AG04449 (cell line): ENCODE measurements around the gene ACVR2B.

Source experiments
- CTCF ChIA-PET: fragments of 350-600 bp; formaldehyde crosslinking; extraction: SDS; loops from one replicate; lab custom pipeline; 2021; ENCODE audit warnings: antibody characterized with exemption; lab: Yijun Ruan, JAX
- POLR2A ChIA-PET: fragments of 400-600, 350-600 bp; formaldehyde crosslinking; extraction: SDS; loops from one replicate; lab custom pipeline; 2020; ENCODE audit warnings: antibody characterized with exemption, inconsistent platforms; lab: Yijun Ruan, JAX
- DNase-seq: peaks from one replicate; pipeline ENCODE4 v3.0.0-alpha.2; 2010; ENCODE audit warnings: low read depth, low spot score
- H3K4me3 ChIP-seq: 2 replicates; pipeline ENCODE4 v1.5.1; 2011; ENCODE audit warnings: low read depth, mild to moderate bottlenecking, control low read depth, low read length
- TF ChIP-seq, protein P1 (sequence below): IDR thresholded peaks from one replicate; pipeline ENCODE4 v1.5.1; 2011; ENCODE audit warnings: mild to moderate bottlenecking, moderate library complexity, low read length, control low read depth, inconsistent platforms; ENCODE audit not compliant: insufficient read depth; ENCODE audit errors: missing control alignments

ACVR2B gene

DNA sequence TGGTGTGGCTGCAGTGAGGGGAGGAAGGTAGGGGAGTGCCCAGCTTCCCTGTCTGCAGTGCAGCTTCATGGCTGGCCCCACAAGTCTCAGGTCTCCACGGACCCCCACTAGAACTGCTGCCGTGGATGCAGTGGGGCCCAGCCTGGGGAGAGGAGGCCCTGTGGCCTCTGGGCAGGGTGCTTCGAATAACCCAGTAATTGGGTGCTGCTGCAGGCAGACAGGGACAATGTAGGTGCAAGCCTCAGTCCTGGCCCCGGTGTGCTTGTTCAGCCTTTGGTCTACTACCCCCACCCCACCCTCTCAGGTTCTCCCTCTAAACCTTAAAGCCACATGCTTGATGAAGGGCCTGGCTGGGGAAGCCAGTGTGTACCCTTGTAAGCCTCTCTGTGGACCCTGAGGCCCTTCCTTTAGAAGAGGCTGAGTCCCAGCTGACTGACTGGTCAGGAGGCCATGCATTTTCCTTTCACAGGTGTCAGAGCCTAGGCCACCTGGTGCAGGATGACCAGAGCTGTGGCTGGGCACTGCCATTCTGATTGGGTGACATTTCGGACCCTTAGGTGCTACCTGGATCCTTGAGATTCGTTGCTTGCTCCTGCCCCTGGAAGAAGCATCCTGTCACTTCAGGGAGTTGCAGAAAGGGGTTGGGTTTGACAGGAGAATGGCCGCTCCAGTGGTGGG is 21.4 kb downstream of the ACVR2B start:
- H3K4me3 ChIP-seq, result no peak overlapping the region
- ChIA-PET POLR2A (no interaction called here), CTCF (interaction anchor here (1.0 kb wide), 1 partner anchor 129 kb away, joined by 5 read pairs; no protein-coding TSS in a partner anchor)
- no peak for DNase-seq
- TF ChIP-seq, protein P1, sequence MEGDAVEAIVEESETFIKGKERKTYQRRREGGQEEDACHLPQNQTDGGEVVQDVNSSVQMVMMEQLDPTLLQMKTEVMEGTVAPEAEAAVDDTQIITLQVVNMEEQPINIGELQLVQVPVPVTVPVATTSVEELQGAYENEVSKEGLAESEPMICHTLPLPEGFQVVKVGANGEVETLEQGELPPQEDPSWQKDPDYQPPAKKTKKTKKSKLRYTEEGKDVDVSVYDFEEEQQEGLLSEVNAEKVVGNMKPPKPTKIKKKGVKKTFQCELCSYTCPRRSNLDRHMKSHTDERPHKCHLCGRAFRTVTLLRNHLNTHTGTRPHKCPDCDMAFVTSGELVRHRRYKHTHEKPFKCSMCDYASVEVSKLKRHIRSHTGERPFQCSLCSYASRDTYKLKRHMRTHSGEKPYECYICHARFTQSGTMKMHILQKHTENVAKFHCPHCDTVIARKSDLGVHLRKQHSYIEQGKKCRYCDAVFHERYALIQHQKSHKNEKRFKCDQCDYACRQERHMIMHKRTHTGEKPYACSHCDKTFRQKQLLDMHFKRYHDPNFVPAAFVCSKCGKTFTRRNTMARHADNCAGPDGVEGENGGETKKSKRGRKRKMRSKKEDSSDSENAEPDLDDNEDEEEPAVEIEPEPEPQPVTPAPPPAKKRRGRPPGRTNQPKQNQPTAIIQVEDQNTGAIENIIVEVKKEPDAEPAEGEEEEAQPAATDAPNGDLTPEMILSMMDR, result no peak

GRCh38 chr3:38475716-38476115 is 22.0 kb downstream of the ACVR2B start:
- TF ChIP-seq, protein P1, result no peak
- H3K4me3 ChIP-seq, result no peak overlapping the region
- CTCF ChIA-PET, result interaction anchor here (1.0 kb wide), 1 partner anchor 130 kb away, joined by 5 read pairs; no protein-coding TSS in a partner anchor
- POLR2A ChIA-PET, result no interaction called here
- DNase-seq, result no peak

- no peak for DNase-seq
- no peak overlapping the region for H3K4me3 ChIP-seq
- ChIA-PET POLR2A (no interaction called here), CTCF (interaction anchor here (1.0 to 1.2 kb wide), 2 partner anchors 130 kb away, joined by 3 to 5 read pairs; partner anchors contain the start of gene XYLB)
- TF ChIP-seq, protein P1, result no peak
These were observed 22.6 kb downstream of the ACVR2B start for GRCh38 chr3:38476157-38476756.

- no peak overlapping the region for H3K4me3 ChIP-seq
- no peak for DNase-seq
- TF ChIP-seq, protein P1, result no peak
- ChIA-PET CTCF (interaction anchor here (1.2 kb wide), 1 partner anchor 131 kb away, joined by 3 read pairs; the partner anchor contains the start of gene XYLB), POLR2A (no interaction called here)
These were observed 23.5 kb downstream of the ACVR2B start for GRCh38 chr3:38477057-38477820.

- TF ChIP-seq, protein P1, result no peak
- no peak overlapping the region for H3K4me3 ChIP-seq
- POLR2A ChIA-PET, result no interaction called here
- CTCF ChIA-PET, result interaction anchor here (1.1 to 6.0 kb wide), 8 partner anchors 8 to 474 kb away, joined by 3 to 95 read pairs (median 12); partner anchors contain the start of genes EXOG and XYLB
- DNase-seq, result no peak
These were observed 24.3 kb downstream of the ACVR2B start for GRCh38 chr3:38477839-38478450.
